Measurements from ENCODE around the gene KANTR. TPM values are rescaled to one million over a fixed set of nuclear protein-coding genes. Genes with fewer than 3 reads are reported as not detected.

The KANTR gene
- total and polyA plus RNA-seq, 2 donors (not counting 3 experiments of a cell fraction or from before 2014, with no cell fraction given) = 3.1 to 9.8 TPM

DNA sequence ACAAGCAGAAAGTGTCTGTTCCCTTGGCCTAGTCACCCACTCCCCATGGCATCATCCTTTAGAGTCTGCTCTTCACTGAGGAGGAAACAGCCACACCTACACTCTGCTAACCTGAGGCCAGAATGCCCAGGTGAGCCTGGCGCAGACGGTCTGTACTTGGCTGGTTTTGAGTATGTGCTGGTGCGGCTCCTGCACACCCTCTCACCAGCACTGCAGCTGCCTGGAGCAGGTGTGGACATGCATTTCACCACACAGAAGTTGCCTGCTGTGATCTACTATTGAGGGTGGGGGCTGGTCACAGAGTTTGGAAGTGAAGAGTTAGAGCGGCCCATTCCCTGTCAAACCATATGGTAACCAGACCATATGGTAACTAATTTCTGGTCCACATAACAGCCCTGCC lies 39.5 kb downstream of the KANTR start:
- H3K27ac ChIP-seq (ENCODE audit: insufficient read depth, low read depth, low read length) = no peak overlapping the region
- no peak overlapping the region for H3K9ac ChIP-seq (replicated peaks; ENCODE audit: extremely low read depth, insufficient read depth, low read length)
- BruUV-seq (replicated peaks) = no TSS peak
- H4K20me1 ChIP-seq (replicated peaks; ENCODE audit: control insufficient read depth, extremely low read depth, insufficient read depth, low read length) = no peaks in the 10 kb centered on the region
- FAIRE-seq = no peak
- no peaks in the 10 kb centered on the region for H3K9me1 ChIP-seq (replicated peaks; ENCODE audit: control insufficient read depth, extremely low read depth, insufficient read depth, low read length)
- H3K4me2 ChIP-seq (ENCODE audit: insufficient read depth, low read length) = no peak overlapping the region
- TF ChIP-seq POLR2A (IDR thresholded peaks at IDR 0.05; ENCODE audit: low read depth, low read length) = no peak
- TF ChIP-seq, protein P1, sequence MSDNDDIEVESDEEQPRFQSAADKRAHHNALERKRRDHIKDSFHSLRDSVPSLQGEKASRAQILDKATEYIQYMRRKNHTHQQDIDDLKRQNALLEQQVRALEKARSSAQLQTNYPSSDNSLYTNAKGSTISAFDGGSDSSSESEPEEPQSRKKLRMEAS (IDR thresholded peaks at IDR 0.05; ENCODE audit: insufficient read depth, insufficient read length) = no peak
- dilution Hi-C loops (cut with MboI; ENCODE audit: extremely low pct_ligation_motif_present, low sequenced_read_pairs) = no loop called here
- ChIA-PET CTCF (no interaction called here), POLR2A (no interaction called here)
- intact Hi-C loops (cut with micrococcal nuclease) = no loop called here
- no peak overlapping the region for H3K4me3 ChIP-seq (replicated peaks in 1 of 3; ENCODE audit: insufficient read depth in 1 of 3, low read depth in 1 of 3, low read length in 3 of 3)
- no peak overlapping the region for H2AFZ ChIP-seq (ENCODE audit: low read depth, low read length)
- no peaks in the 10 kb centered on the region for H3K4me1 ChIP-seq (ENCODE audit: control insufficient read depth, extremely low read depth, insufficient read depth, low read length)
- no peaks in the 10 kb centered on the region for H3K36me3 ChIP-seq (ENCODE audit: control insufficient read depth in 2 of 2, extremely low read depth in 1 of 2, insufficient read depth in 2 of 2, low read length in 2 of 2)
- H3K79me2 ChIP-seq (ENCODE audit: control insufficient read depth, insufficient read depth, low read length) = no peaks in the 10 kb centered on the region
- no peak for DNase-seq (ENCODE audit: low read depth, low spot score)
- no peaks in the 10 kb centered on the region for H3K27me3 ChIP-seq (ENCODE audit: control insufficient read depth in 2 of 2, insufficient read depth in 2 of 2, low read length in 2 of 2)
- no peaks in the 10 kb centered on the region for H3K9me3 ChIP-seq (replicated peaks; ENCODE audit: control insufficient read depth, insufficient read depth, low read length)

DNA sequence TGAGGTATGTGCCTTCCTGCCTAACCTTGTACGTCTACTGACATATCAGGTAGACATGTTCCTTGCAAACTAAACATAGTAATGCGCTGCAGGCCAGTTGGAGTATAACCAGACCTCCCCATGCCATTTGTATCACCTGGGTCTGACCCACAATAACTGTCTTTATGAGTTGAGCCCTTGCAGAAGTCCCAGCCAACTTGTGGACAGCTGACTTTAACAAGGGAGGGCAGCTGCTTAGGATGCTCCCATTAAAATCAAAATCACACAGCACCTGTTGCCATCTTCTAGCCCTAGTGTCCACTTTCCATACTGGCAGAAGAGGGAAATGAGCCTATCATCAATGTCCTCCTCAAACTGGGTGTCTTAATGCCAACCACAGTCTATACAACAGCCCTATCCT lies 41.6 kb downstream of the KANTR start:
- intact Hi-C loops (cut with micrococcal nuclease) = no loop called here
- CTCF ChIA-PET = no interaction called here
- H3K27me3 ChIP-seq (ENCODE audit: control insufficient read depth in 2 of 2, insufficient read depth in 2 of 2, low read length in 2 of 2) = no peaks in the 10 kb centered on the region
- H3K9me3 ChIP-seq (replicated peaks; ENCODE audit: control insufficient read depth, insufficient read depth, low read length) = no peaks in the 10 kb centered on the region
- dilution Hi-C loops (cut with MboI; ENCODE audit: extremely low pct_ligation_motif_present, low sequenced_read_pairs) = no loop called here
- no peak overlapping the region for H3K4me2 ChIP-seq (ENCODE audit: insufficient read depth, low read length)
- POLR2A ChIA-PET = no interaction called here
- no peaks in the 10 kb centered on the region for H4K20me1 ChIP-seq (replicated peaks; ENCODE audit: control insufficient read depth, extremely low read depth, insufficient read depth, low read length)
- H3K9me1 ChIP-seq (replicated peaks; ENCODE audit: control insufficient read depth, extremely low read depth, insufficient read depth, low read length) = no peaks in the 10 kb centered on the region
- H3K36me3 ChIP-seq (ENCODE audit: control insufficient read depth in 2 of 2, extremely low read depth in 1 of 2, insufficient read depth in 2 of 2, low read length in 2 of 2) = no peaks in the 10 kb centered on the region
- DNase-seq (ENCODE audit: low read depth, low spot score) = no peak
- no peaks in the 10 kb centered on the region for H3K4me1 ChIP-seq (ENCODE audit: control insufficient read depth, extremely low read depth, insufficient read depth, low read length)
- no peak overlapping the region for H2AFZ ChIP-seq (ENCODE audit: low read depth, low read length)
- FAIRE-seq = no peak
- no peaks in the 10 kb centered on the region for H3K79me2 ChIP-seq (ENCODE audit: control insufficient read depth, insufficient read depth, low read length)
- no peak for TF ChIP-seq MYC (IDR thresholded peaks at IDR 0.05; ENCODE audit: low read depth, low read length)
- TF ChIP-seq POLR2AphosphoS5 (IDR thresholded peaks at IDR 0.05; ENCODE audit: insufficient read depth, low read depth, low read length) = no peak
- TF ChIP-seq POLR2A (IDR thresholded peaks at IDR 0.05; ENCODE audit: low read depth, low read length) = no peak
- TF ChIP-seq EZH2 (IDR thresholded peaks at IDR 0.05; ENCODE audit: borderline replicate concordance, low read depth, low read length, severe bottlenecking) = no peak
- TF ChIP-seq, protein P2, sequence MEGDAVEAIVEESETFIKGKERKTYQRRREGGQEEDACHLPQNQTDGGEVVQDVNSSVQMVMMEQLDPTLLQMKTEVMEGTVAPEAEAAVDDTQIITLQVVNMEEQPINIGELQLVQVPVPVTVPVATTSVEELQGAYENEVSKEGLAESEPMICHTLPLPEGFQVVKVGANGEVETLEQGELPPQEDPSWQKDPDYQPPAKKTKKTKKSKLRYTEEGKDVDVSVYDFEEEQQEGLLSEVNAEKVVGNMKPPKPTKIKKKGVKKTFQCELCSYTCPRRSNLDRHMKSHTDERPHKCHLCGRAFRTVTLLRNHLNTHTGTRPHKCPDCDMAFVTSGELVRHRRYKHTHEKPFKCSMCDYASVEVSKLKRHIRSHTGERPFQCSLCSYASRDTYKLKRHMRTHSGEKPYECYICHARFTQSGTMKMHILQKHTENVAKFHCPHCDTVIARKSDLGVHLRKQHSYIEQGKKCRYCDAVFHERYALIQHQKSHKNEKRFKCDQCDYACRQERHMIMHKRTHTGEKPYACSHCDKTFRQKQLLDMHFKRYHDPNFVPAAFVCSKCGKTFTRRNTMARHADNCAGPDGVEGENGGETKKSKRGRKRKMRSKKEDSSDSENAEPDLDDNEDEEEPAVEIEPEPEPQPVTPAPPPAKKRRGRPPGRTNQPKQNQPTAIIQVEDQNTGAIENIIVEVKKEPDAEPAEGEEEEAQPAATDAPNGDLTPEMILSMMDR (IDR thresholded peaks at IDR 0.05; ENCODE audit: extremely low read depth in 1 of 2, insufficient read depth in 1 of 2, low read depth in 1 of 2, low read length in 2 of 2) = no peak
- H3K4me3 ChIP-seq (replicated peaks in 1 of 3; ENCODE audit: insufficient read depth in 1 of 3, low read depth in 1 of 3, low read length in 3 of 3) = no peak overlapping the region
- no TSS peak for BruUV-seq (replicated peaks)
- H3K27ac ChIP-seq (ENCODE audit: insufficient read depth, low read depth, low read length) = no peak overlapping the region
- H3K9ac ChIP-seq (replicated peaks; ENCODE audit: extremely low read depth, insufficient read depth, low read length) = no peak overlapping the region
